HCT116 (cell line): ENCODE results near the gene CTLA4. TPM values are rescaled to one million over a fixed set of nuclear protein-coding genes. Genes with fewer than 3 reads are reported as not detected.

Source experiments
- ATAC-seq: fragments of 200-7000 bp; cut with Tn5 transposase; 2 replicates; pipeline ENCODE4 v1.9.1; 2020; ENCODE audit warnings: mild to moderate bottlenecking, moderate library complexity
- BruUV-seq: library from RNA; stranded (reverse); fragments of 400-500 nt; replicated peaks from 2 replicates; lab custom pipeline; 2021; lab: Mats Ljungman, UMichigan
- CTCF ChIA-PET: fragments of 300-600 bp; sonication (Branson Sonifier 250); formaldehyde crosslinking; loops from one replicate; lab custom pipeline; 2021; ENCODE audit warnings: antibody characterized with exemption; lab: Charles Lee
- POLR2A ChIA-PET: fragments of 300-600, 350-600 bp; sonication (Branson Sonifier 250); formaldehyde crosslinking; loops from one replicate; lab custom pipeline; 2021; ENCODE audit warnings: antibody characterized with exemption; lab: Charles Lee
- RAD21 ChIA-PET, 2 experiments: fragments of 300-600 bp; sonication (Branson Sonifier 250); formaldehyde crosslinking; loops; one replicate each; lab custom pipeline; 2023; ENCODE audit warnings: low total read pairs in 2 of 2; ENCODE audit not compliant: uncharacterized antibody in 2 of 2, unreplicated experiment in 2 of 2, low non-redundant PET in 1 of 2; lab: Charles Lee
- DNase-seq: peaks from one replicate; pipeline ENCODE4 v3.0.0-alpha.2; 2010; ENCODE audit warnings: low read depth, low spot score
- H2AFZ ChIP-seq: fragments of 200-600 bp; shearing (Covaris generic), sonication (generic); 2 replicates; pipeline ENCODE4 v1.6.1; 2017; ENCODE audit warnings: low read depth, mixed run types, mixed read lengths, antibody characterized with exemption, low read length; ENCODE audit not compliant: poor library complexity, severe bottlenecking
- H3K27ac ChIP-seq: 2 replicates; pipeline ENCODE4 v1.5.1; 2012; ENCODE audit warnings: low read depth, low read length
- H3K27me3 ChIP-seq: fragments of 200-600 bp; sonication (generic); 2 replicates; pipeline ENCODE4 v1.6.1; 2016; ENCODE audit warnings: mixed run types, low read length, mixed read lengths; ENCODE audit not compliant: insufficient read depth
- H3K36me3 ChIP-seq, 2 experiments: fragments of 200-500 bp in 1 of 2; fragments of 200-600 bp in 1 of 2; sonication (Bioruptor generic) in 1 of 2; sonication (generic) in 1 of 2; 2 replicates each; pipeline versions ENCODE4 v1.5.1 to v1.6.1; 2014 to 2016; ENCODE audit warnings: low read length in 2 of 2, inconsistent platforms in 1 of 2, mixed read lengths in 1 of 2, mixed run types in 1 of 2; ENCODE audit not compliant: insufficient read depth in 2 of 2, control insufficient read depth in 1 of 2
- H3K4me1 ChIP-seq, 2 experiments: fragments of 200-600 bp in 1 of 2; sonication (generic) in 1 of 2; 2 replicates each; pipeline versions ENCODE4 v1.5.1 to v1.6.1; 2012 to 2017; ENCODE audit warnings: low read length in 2 of 2, inconsistent platforms in 1 of 2, mild to moderate bottlenecking in 1 of 2, mixed read lengths in 1 of 2, mixed run types in 1 of 2, moderate library complexity in 1 of 2; ENCODE audit not compliant: insufficient read depth in 2 of 2, control insufficient read depth in 1 of 2
- H3K4me2 ChIP-seq: fragments of 200-600 bp; sonication (generic); 2 replicates; pipeline ENCODE4 v1.6.1; 2017; ENCODE audit warnings: mixed run types, low read length, mixed read lengths
- H3K4me3 ChIP-seq, 2 experiments: fragments of 200-600 bp in 1 of 2; sonication (generic) in 1 of 2; replicated peaks in 1 of 2; 2 replicates each; pipeline ENCODE4 v1.5.1; 2011 to 2016; ENCODE audit warnings: low read length in 2 of 2, control low read depth in 1 of 2, low read depth in 1 of 2, mild to moderate bottlenecking in 1 of 2, mixed read lengths in 1 of 2, mixed run types in 1 of 2
- H3K79me2 ChIP-seq: fragments of 200-600 bp; sonication (generic); 2 replicates; pipeline ENCODE4 v1.6.1; 2017; ENCODE audit warnings: mild to moderate bottlenecking, mixed run types, low read length, moderate library complexity, mixed read lengths; ENCODE audit not compliant: insufficient read depth
- H3K9ac ChIP-seq: fragments of 200-600 bp; sonication (generic); 2 replicates; pipeline ENCODE4 v1.6.1; 2016; ENCODE audit warnings: low read length, mixed read lengths
- H3K9me2 ChIP-seq: fragments of 200-600 bp; sonication (generic), shearing (Covaris generic); 2 replicates; pipeline ENCODE4 v1.6.1; 2017; ENCODE audit warnings: mixed run types, mild to moderate bottlenecking, moderate library complexity; ENCODE audit not compliant: insufficient read depth
- H3K9me3 ChIP-seq, 2 experiments: fragments of 200-500 bp in 1 of 2; fragments of 200-600 bp in 1 of 2; sonication (Bioruptor generic) in 1 of 2; sonication (generic) in 1 of 2; 2 replicates each; pipeline ENCODE4 v1.6.1; 2014 to 2017; ENCODE audit warnings: low read length in 2 of 2, mixed read lengths in 2 of 2, inconsistent platforms in 1 of 2, low read depth in 1 of 2, mild to moderate bottlenecking in 1 of 2, mixed run types in 1 of 2, moderate library complexity in 1 of 2; ENCODE audit not compliant: control insufficient read depth in 1 of 2, insufficient read depth in 1 of 2
- H4K20me1 ChIP-seq: fragments of 200-600 bp; sonication (generic), shearing (Covaris generic); 2 replicates; pipeline ENCODE4 v1.6.1; 2017; ENCODE audit warnings: mixed run types, mild to moderate bottlenecking, moderate library complexity; ENCODE audit not compliant: insufficient read depth
- ATF3 ChIP-seq: IDR thresholded peaks from 2 replicates; pipeline ENCODE4 v1.6.1; 2012
- CBX3 ChIP-seq: IDR thresholded peaks from 2 replicates; pipeline ENCODE4 v1.6.1; 2012; ENCODE audit warnings: low read depth
- CEBPB ChIP-seq: IDR thresholded peaks from 2 replicates; pipeline ENCODE4 v1.6.1; 2012; ENCODE audit warnings: low read depth
- CTCF ChIP-seq, 3 experiments: fragments of 200-600 bp in 1 of 3; sonication (generic) in 1 of 3; IDR thresholded peaks in 2 of 3; conservative IDR thresholded peaks in 1 of 3; 2 replicates each; pipeline ENCODE4 v1.5.1; 2012 to 2017; ENCODE audit warnings: low read depth in 2 of 3, low read length in 2 of 3, antibody characterized with exemption in 1 of 3, borderline replicate concordance in 1 of 3, control low read depth in 1 of 3, mild to moderate bottlenecking in 1 of 3, mixed read lengths in 1 of 3, mixed run types in 1 of 3, moderate library complexity in 1 of 3; ENCODE audit not compliant: insufficient read depth in 1 of 3
- FOSL1 ChIP-seq: IDR thresholded peaks from 2 replicates; pipeline ENCODE4 v1.6.1; 2012; ENCODE audit warnings: low read depth
- POLR2AphosphoS5 ChIP-seq: IDR thresholded peaks from 2 replicates; pipeline ENCODE4 v1.6.1; 2011; ENCODE audit warnings: mild to moderate bottlenecking, low read depth, low read length, moderate library complexity
- SIN3A ChIP-seq: IDR thresholded peaks from 2 replicates; pipeline ENCODE4 v1.6.1; 2012; ENCODE audit warnings: low read depth
- SP1 ChIP-seq: IDR thresholded peaks from 2 replicates; pipeline ENCODE4 v1.6.1; 2012; ENCODE audit warnings: low read depth
- SRF ChIP-seq: IDR thresholded peaks from 2 replicates; pipeline ENCODE4 v1.6.1; 2012; ENCODE audit warnings: low read depth
- TCF7L2 ChIP-seq: IDR thresholded peaks from 2 replicates; pipeline ENCODE4 v1.7.0; 2011; ENCODE audit warnings: borderline replicate concordance, inconsistent platforms; ENCODE audit not compliant: insufficient read depth, insufficient read length; ENCODE audit errors: extremely low read depth
- YY1 ChIP-seq: IDR thresholded peaks from 2 replicates; pipeline ENCODE4 v1.6.1; 2011; ENCODE audit warnings: low read length, low read depth, moderate library complexity, mild to moderate bottlenecking; ENCODE audit not compliant: insufficient replicate concordance; ENCODE audit errors: extremely low read depth
- ZFX ChIP-seq: fragments of 450-650 bp; IDR thresholded peaks from 2 replicates; pipeline ENCODE4 v1.6.1; 2017
- intact Hi-C: fragments of 100-400 bp; cut with micrococcal nuclease; formaldehyde crosslinking; loops from 2 replicates; pipeline ENCODE4 v1.10.0; 2022
- total RNA-seq: library from RNA; stranded (reverse); gene quantifications from one replicate; pipeline ENCODE4 v1.2.1, GENCODE V29; 2021; ENCODE audit not compliant: unreplicated experiment
- TF ChIP-seq, protein P1 (sequence below): IDR thresholded peaks from 2 replicates; pipeline ENCODE4 v1.6.1; 2011; ENCODE audit warnings: mild to moderate bottlenecking, low read length, moderate library complexity; ENCODE audit not compliant: insufficient replicate concordance; ENCODE audit errors: extremely low read depth

The CTLA4 gene
- total RNA-seq, 1 experiment from 2014 or later, result 0.37 TPM

GRCh38 chr2:203842373-203842772 lies 25.2 kb upstream of the CTLA4 start:
- no peaks in the 10 kb centered on the region for H3K36me3 ChIP-seq
- no peaks in the 10 kb centered on the region for H3K4me1 ChIP-seq
- no peak overlapping the region for H3K4me2 ChIP-seq
- H3K79me2 ChIP-seq, result no peaks in the 10 kb centered on the region
- no peak overlapping the region for H3K27ac ChIP-seq
- TF ChIP-seq ATF3, result no peak
- CTCF ChIA-PET, result no interaction called here
- H3K9me2 ChIP-seq, result no peaks in the 10 kb centered on the region
- no peaks in the 10 kb centered on the region for H3K9me3 ChIP-seq
- no peak for ATAC-seq
- RAD21 ChIA-PET, result no interaction called here
- intact Hi-C loops, result no loop called here
- no peak overlapping the region for H3K9ac ChIP-seq
- H3K27me3 ChIP-seq, result peaks cover 12% of the 10 kb centered on the region; the same call in 1 of the 2 replicates
- POLR2A ChIA-PET, result no interaction called here
- DNase-seq, result no peak
- H4K20me1 ChIP-seq, result no peaks in the 10 kb centered on the region
- no TSS peak for BruUV-seq
- no peak overlapping the region for H3K4me3 ChIP-seq
- no peak overlapping the region for H2AFZ ChIP-seq

GRCh38 chr2:203846490-203847105 lies 21.0 kb upstream of the CTLA4 start:
- ATAC-seq, result no peak
- RAD21 ChIA-PET, result no interaction called here
- TF ChIP-seq CBX3, result no peak
- no peak for TF ChIP-seq TCF7L2
- no peak for TF ChIP-seq FOSL1
- no peak for TF ChIP-seq POLR2AphosphoS5
- TF ChIP-seq SRF, result no peak
- TF ChIP-seq CTCF (IDR thresholded peaks at IDR 0.05 in 2 of 3, conservative IDR thresholded peaks at IDR 0.05 in 1 of 3; ENCODE audit: borderline replicate concordance in 1 of 3, insufficient read depth in 1 of 3, low read depth in 2 of 3, low read length in 2 of 3), result no peak
- TF ChIP-seq, protein P1, sequence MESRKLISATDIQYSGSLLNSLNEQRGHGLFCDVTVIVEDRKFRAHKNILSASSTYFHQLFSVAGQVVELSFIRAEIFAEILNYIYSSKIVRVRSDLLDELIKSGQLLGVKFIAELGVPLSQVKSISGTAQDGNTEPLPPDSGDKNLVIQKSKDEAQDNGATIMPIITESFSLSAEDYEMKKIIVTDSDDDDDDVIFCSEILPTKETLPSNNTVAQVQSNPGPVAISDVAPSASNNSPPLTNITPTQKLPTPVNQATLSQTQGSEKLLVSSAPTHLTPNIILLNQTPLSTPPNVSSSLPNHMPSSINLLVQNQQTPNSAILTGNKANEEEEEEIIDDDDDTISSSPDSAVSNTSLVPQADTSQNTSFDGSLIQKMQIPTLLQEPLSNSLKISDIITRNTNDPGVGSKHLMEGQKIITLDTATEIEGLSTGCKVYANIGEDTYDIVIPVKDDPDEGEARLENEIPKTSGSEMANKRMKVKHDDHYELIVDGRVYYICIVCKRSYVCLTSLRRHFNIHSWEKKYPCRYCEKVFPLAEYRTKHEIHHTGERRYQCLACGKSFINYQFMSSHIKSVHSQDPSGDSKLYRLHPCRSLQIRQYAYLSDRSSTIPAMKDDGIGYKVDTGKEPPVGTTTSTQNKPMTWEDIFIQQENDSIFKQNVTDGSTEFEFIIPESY, result no peak
- TF ChIP-seq SIN3A, result no peak
- TF ChIP-seq CEBPB, result no peak
- no peak for TF ChIP-seq ZFX
- no peak for TF ChIP-seq SP1
- TF ChIP-seq YY1, result no peak

More at GRCh38 chr2:203846490-203847105, 21.0 kb upstream of the CTLA4 start:
- no peak overlapping the region for H3K9ac ChIP-seq
- no peak for DNase-seq
- no peak overlapping the region for H3K27ac ChIP-seq
- no peaks in the 10 kb centered on the region; the same call in 1 of the 2 replicates for H3K9me2 ChIP-seq
- POLR2A ChIA-PET, result no interaction called here
- intact Hi-C loops, result no loop called here
- H3K4me1 ChIP-seq, result no peaks in the 10 kb centered on the region
- H3K79me2 ChIP-seq, result no peaks in the 10 kb centered on the region
- CTCF ChIA-PET, result no interaction called here
- H3K36me3 ChIP-seq, result no peaks in the 10 kb centered on the region
- H3K9me3 ChIP-seq, result no peaks in the 10 kb centered on the region
- no peak overlapping the region for H3K4me3 ChIP-seq
- no peak overlapping the region for H2AFZ ChIP-seq
- no TSS peak for BruUV-seq
- H3K27me3 ChIP-seq, result peaks cover 12% of the 10 kb centered on the region; the same call in 1 of the 2 replicates
- H4K20me1 ChIP-seq, result no peaks in the 10 kb centered on the region
- no peak overlapping the region for H3K4me2 ChIP-seq
